ENCODE results near the gene ANKHD1.

DNA sequence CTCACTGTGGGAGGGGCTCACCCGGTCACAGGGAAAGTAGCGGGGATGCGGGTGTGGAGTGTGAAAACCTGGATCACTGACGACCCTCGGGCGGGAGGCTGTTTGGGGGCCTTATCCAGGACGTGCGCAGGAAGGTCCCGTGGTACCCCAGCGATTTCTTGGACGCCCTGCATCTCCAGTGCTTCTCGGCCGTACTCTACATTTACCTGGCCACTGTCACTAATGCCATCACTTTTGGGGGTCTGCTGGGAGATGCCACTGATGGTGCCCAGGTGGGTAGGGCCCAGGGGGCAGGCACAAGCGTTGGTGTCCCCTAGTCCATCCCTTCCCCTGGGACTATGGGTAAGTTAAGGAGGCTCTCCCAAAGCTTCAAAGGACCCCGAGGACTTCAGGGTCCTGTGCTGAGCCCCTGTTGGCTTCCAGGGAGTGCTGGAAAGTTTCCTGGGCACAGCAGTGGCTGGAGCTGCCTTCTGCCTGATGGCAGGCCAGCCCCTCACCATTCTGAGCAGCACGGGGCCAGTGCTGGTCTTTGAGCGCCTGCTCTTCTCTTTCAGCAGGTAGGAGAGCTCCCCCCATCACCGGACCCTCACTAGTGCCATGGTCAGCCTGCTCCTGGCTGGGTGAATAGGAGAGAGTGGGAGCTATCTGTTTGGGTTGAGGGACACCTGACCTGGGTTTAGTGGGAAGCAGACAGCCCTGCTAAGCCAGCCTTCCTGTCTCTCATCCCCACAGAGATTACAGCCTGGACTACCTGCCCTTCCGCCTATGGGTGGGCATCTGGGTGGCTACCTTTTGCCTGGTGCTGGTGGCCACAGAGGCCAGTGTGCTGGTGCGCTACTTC lies 37.8 kb upstream of the ANKHD1 start:
- TF ChIP-seq POLR2A (IDR thresholded peaks at IDR 0.05; ENCODE audit: low read length) (no peak), GATA1 (IDR thresholded peaks at IDR 0.05; ENCODE audit: low read depth, low read length) (no peak)

Data from erythroblast (primary cell).